Trophoblast cell (in vitro differentiated cells and primary cell): Measurements from ENCODE around the gene PRSS23.
A peak's percentile ranks its signal among the peaks of the same experiment; 100 is the strongest.

Experiments
- DNase-seq, 2 donors: peaks; one replicate each; pipeline ENCODE4 v3.0.0-alpha.2; 2016
- H2AFZ ChIP-seq: 2 replicates; pipeline ENCODE4 v1.6.1; 2013; ENCODE audit warnings: low read length, moderate library complexity, mild to moderate bottlenecking; ENCODE audit not compliant: insufficient read depth, poor library complexity
- H2AK5ac ChIP-seq: 2 replicates; pipeline ENCODE4 v1.6.1; 2013; ENCODE audit warnings: mild to moderate bottlenecking, low read length
- H2BK120ac ChIP-seq: 2 replicates; pipeline ENCODE4 v1.6.1; 2013; ENCODE audit warnings: low read length, mild to moderate bottlenecking, moderate library complexity; ENCODE audit not compliant: insufficient read depth, poor library complexity
- H2BK12ac ChIP-seq: 2 replicates; pipeline ENCODE4 v1.6.1; 2013; ENCODE audit warnings: mild to moderate bottlenecking, low read length, moderate library complexity
- H2BK5ac ChIP-seq: 2 replicates; pipeline ENCODE4 v1.6.1; 2013; ENCODE audit warnings: low read length, low read depth, moderate library complexity, mild to moderate bottlenecking; ENCODE audit not compliant: poor library complexity
- H3K14ac ChIP-seq: 2 replicates; pipeline ENCODE4 v1.6.1; 2013; ENCODE audit warnings: mild to moderate bottlenecking, low read length
- H3K18ac ChIP-seq: 2 replicates; pipeline ENCODE4 v1.6.1; 2013; ENCODE audit warnings: mild to moderate bottlenecking, low read length
- H3K23ac ChIP-seq: 2 replicates; pipeline ENCODE4 v1.6.1; 2013; ENCODE audit warnings: low read length
- H3K27ac ChIP-seq: 2 replicates; pipeline ENCODE4 v1.5.1; 2013; ENCODE audit warnings: low read depth, mild to moderate bottlenecking, inconsistent platforms, low read length, moderate library complexity
- H3K27me3 ChIP-seq: 2 replicates; pipeline ENCODE4 v1.6.1; 2013; ENCODE audit warnings: inconsistent platforms, mild to moderate bottlenecking, low read length, moderate library complexity; ENCODE audit not compliant: insufficient read depth
- H3K36me3 ChIP-seq, 2 experiments: 1 replicate in 1 of 2; 2 replicates in 1 of 2; pipeline ENCODE4 v1.6.1; 2013; ENCODE audit warnings: low read length in 2 of 2, mild to moderate bottlenecking in 2 of 2, moderate library complexity in 1 of 2; ENCODE audit not compliant: insufficient read depth in 2 of 2, control insufficient read depth in 1 of 2
- H3K4ac ChIP-seq: 2 replicates; pipeline ENCODE4 v1.6.1; 2013; ENCODE audit warnings: low read depth, mild to moderate bottlenecking, low read length, moderate library complexity
- H3K4me1 ChIP-seq, 2 experiments: 1 replicate in 1 of 2; 2 replicates in 1 of 2; pipeline ENCODE4 v1.6.1; 2013; ENCODE audit warnings: low read length in 2 of 2, mild to moderate bottlenecking in 2 of 2, moderate library complexity in 1 of 2; ENCODE audit not compliant: insufficient read depth in 2 of 2, control insufficient read depth in 1 of 2
- H3K4me2 ChIP-seq: 2 replicates; pipeline ENCODE4 v1.6.1; 2013; ENCODE audit warnings: inconsistent platforms, mild to moderate bottlenecking, low read length, moderate library complexity
- H3K4me3 ChIP-seq: 2 replicates; pipeline ENCODE4 v1.5.1; 2013; ENCODE audit warnings: mild to moderate bottlenecking, low read depth, low read length, inconsistent platforms
- H3K79me1 ChIP-seq: one replicate; pipeline ENCODE4 v1.6.1; 2013; ENCODE audit warnings: low read length
- H3K79me2 ChIP-seq: 2 replicates; pipeline ENCODE4 v1.6.1; 2013; ENCODE audit warnings: low read length, mild to moderate bottlenecking; ENCODE audit not compliant: control insufficient read depth, insufficient read depth, poor library complexity
- H3K9ac ChIP-seq: 2 replicates; pipeline ENCODE4 v1.6.1; 2013; ENCODE audit warnings: mild to moderate bottlenecking, low read length
- H3K9me3 ChIP-seq: 2 replicates; pipeline ENCODE4 v1.6.1; 2013; ENCODE audit warnings: low read depth, mild to moderate bottlenecking, control low read depth, inconsistent platforms, low read length; ENCODE audit not compliant: insufficient read depth
- H4K12ac ChIP-seq: 2 replicates; pipeline ENCODE4 v1.6.1; 2013; ENCODE audit warnings: low read depth, mild to moderate bottlenecking, low read length, moderate library complexity
- H4K8ac ChIP-seq: 2 replicates; pipeline ENCODE4 v1.6.1; 2013; ENCODE audit warnings: low read depth, mild to moderate bottlenecking, low read length, moderate library complexity
- H4K91ac ChIP-seq: one replicate; pipeline ENCODE4 v1.6.1; 2013; ENCODE audit warnings: low read depth, mild to moderate bottlenecking, low read length, moderate library complexity
- WGBS: extraction: QIAGEN DNeasy Blood & Tissue Kit; methylation state at CpG from one replicate; pipeline ENCODE4 v1.1.7; 2013; ENCODE audit warnings: missing lambda C conversion rate; ENCODE audit not compliant: insufficient read length, insufficient coverage; ENCODE audit errors: extremely low coverage; 5-methylcytosine and 5-hydroxymethylcytosine counted together

Gene PRSS23

GRCh38 chr11:86774417-86774816 lies 25.9 kb upstream of the PRSS23 start:
- no peak overlapping the region for H3K4ac ChIP-seq
- no peak overlapping the region for H2BK12ac ChIP-seq
- no peak overlapping the region for H4K12ac ChIP-seq
- H2BK5ac ChIP-seq = no peak overlapping the region
- H2BK120ac ChIP-seq = no peak overlapping the region
- no peak overlapping the region for H2AFZ ChIP-seq
- no peaks in the 10 kb centered on the region for H3K9me3 ChIP-seq
- no peak overlapping the region for H3K9ac ChIP-seq
- H3K23ac ChIP-seq = no peak overlapping the region
- no peak overlapping the region for H4K91ac ChIP-seq
- no peak overlapping the region for H3K27ac ChIP-seq
- no peak overlapping the region for H3K4me2 ChIP-seq
- no peaks in the 10 kb centered on the region for H3K36me3 ChIP-seq
- H3K4me1 ChIP-seq = peaks cover 3% of the 10 kb centered on the region in 2 experiments
- H3K18ac ChIP-seq = no peak overlapping the region
- H2AK5ac ChIP-seq = no peak overlapping the region
- no peak for DNase-seq
- H4K8ac ChIP-seq = no peak overlapping the region
- H3K27me3 ChIP-seq = no peaks in the 10 kb centered on the region
- H3K79me2 ChIP-seq = no peaks in the 10 kb centered on the region
- no peaks in the 10 kb centered on the region for H3K79me1 ChIP-seq
- no peak overlapping the region for H3K14ac ChIP-seq
- H3K4me3 ChIP-seq = no peak overlapping the region

GRCh38 chr11:86775361-86775760 lies 25.0 kb upstream of the PRSS23 start:
- Histone ChIP-seq H2BK12ac (peak overlapping the region; percentile 59), H3K79me1 (no peaks in the 10 kb centered on the region), H2AK5ac (no peak overlapping the region)

GRCh38 chr11:86781546-86781945 lies 18.8 kb upstream of the PRSS23 start:
- no peak overlapping the region for H2BK12ac ChIP-seq
- no peaks in the 10 kb centered on the region for H3K36me3 ChIP-seq
- H2BK5ac ChIP-seq = no peak overlapping the region
- H4K8ac ChIP-seq = no peak overlapping the region
- no peaks in the 10 kb centered on the region for H3K9me3 ChIP-seq
- no peak overlapping the region for H2BK120ac ChIP-seq
- H4K91ac ChIP-seq = no peak overlapping the region
- no peak overlapping the region for H2AFZ ChIP-seq
- DNase-seq = no peak
- H3K4ac ChIP-seq = no peak overlapping the region
- H3K4me3 ChIP-seq = no peak overlapping the region
- H3K9ac ChIP-seq = no peak overlapping the region
- no peaks in the 10 kb centered on the region for H3K79me1 ChIP-seq
- no peak overlapping the region for H3K14ac ChIP-seq
- H3K27ac ChIP-seq = no peak overlapping the region
- no peaks in the 10 kb centered on the region for H3K79me2 ChIP-seq
- H3K27me3 ChIP-seq = no peaks in the 10 kb centered on the region
- H3K23ac ChIP-seq = no peak overlapping the region
- H2AK5ac ChIP-seq = no peak overlapping the region
- no peak overlapping the region for H4K12ac ChIP-seq
- no peaks in the 10 kb centered on the region for H3K4me1 ChIP-seq
- no peak overlapping the region for H3K4me2 ChIP-seq
- no peak overlapping the region for H3K18ac ChIP-seq

More at GRCh38 chr11:86775361-86775760, 25.0 kb upstream of the PRSS23 start:
- Histone ChIP-seq H3K18ac (no peak overlapping the region), H3K27me3 (no peaks in the 10 kb centered on the region), H3K79me2 (no peaks in the 10 kb centered on the region), H3K4me1 (peaks cover 3% of the 10 kb centered on the region in 2 experiments), H2AFZ (no peak overlapping the region), H3K9me3 (no peaks in the 10 kb centered on the region), H3K23ac (no peak overlapping the region), H4K8ac (no peak overlapping the region), H3K4me3 (no peak overlapping the region), H4K12ac (no peak overlapping the region), H2BK5ac (no peak overlapping the region), H3K9ac (no peak overlapping the region), H3K4ac (no peak overlapping the region), H3K27ac (no peak overlapping the region), H4K91ac (no peak overlapping the region), H3K14ac (no peak overlapping the region), H2BK120ac (no peak overlapping the region), H3K36me3 (no peaks in the 10 kb centered on the region), H3K4me2 (no peak overlapping the region)
- no peak for DNase-seq
- no CpG with 5 or more reads among the region's 2 CpGs for WGBS

- Histone ChIP-seq H3K14ac (no peak overlapping the region), H3K4me1 (no peaks in the 10 kb centered on the region), H3K9me3 (no peaks in the 10 kb centered on the region), H4K8ac (no peak overlapping the region), H3K9ac (no peak overlapping the region), H3K4me3 (no peak overlapping the region), H3K23ac (no peak overlapping the region), H3K36me3 (no peaks in the 10 kb centered on the region), H3K79me2 (no peaks in the 10 kb centered on the region), H3K18ac (no peak overlapping the region), H3K27ac (no peak overlapping the region), H4K12ac (no peak overlapping the region), H4K91ac (no peak overlapping the region), H2BK120ac (no peak overlapping the region), H2AK5ac (peak overlapping the region; percentile 77), H3K27me3 (no peaks in the 10 kb centered on the region), H3K79me1 (no peaks in the 10 kb centered on the region), H3K4ac (no peak overlapping the region), H2BK5ac (no peak overlapping the region), H2BK12ac (peak overlapping the region; percentile 62), H3K4me2 (no peak overlapping the region), H2AFZ (no peak overlapping the region)
- no peak for DNase-seq
- no CpG with 5 or more reads among the region's 4 CpGs for WGBS
Measured at GRCh38 chr11:86782742-86783141, 17.6 kb upstream of the PRSS23 start.
